Subcutaneous adipose tissue (tissue), 4 donors: ENCODE results near the gene USP19. TPM values are rescaled to one million over a fixed set of nuclear protein-coding genes. Genes with fewer than 3 reads are reported as not detected.

ENCODE experiments used
- total RNA-seq, 4 donors: library from RNA; depleted of rRNA; stranded (reverse); fragments of >200 nt; gene quantifications; one replicate each; pipeline ENCODE4 v1.1.0, GENCODE V29; 2016
- TF ChIP-seq, protein P1 (sequence below): fragments of 450-650 bp; IDR thresholded peaks from one replicate; pipeline ENCODE4 v1.5.1; 2016; ENCODE audit warnings: low read depth, mild to moderate bottlenecking, control low read depth, antibody characterized with exemption, moderate library complexity

The USP19 gene, protein sequence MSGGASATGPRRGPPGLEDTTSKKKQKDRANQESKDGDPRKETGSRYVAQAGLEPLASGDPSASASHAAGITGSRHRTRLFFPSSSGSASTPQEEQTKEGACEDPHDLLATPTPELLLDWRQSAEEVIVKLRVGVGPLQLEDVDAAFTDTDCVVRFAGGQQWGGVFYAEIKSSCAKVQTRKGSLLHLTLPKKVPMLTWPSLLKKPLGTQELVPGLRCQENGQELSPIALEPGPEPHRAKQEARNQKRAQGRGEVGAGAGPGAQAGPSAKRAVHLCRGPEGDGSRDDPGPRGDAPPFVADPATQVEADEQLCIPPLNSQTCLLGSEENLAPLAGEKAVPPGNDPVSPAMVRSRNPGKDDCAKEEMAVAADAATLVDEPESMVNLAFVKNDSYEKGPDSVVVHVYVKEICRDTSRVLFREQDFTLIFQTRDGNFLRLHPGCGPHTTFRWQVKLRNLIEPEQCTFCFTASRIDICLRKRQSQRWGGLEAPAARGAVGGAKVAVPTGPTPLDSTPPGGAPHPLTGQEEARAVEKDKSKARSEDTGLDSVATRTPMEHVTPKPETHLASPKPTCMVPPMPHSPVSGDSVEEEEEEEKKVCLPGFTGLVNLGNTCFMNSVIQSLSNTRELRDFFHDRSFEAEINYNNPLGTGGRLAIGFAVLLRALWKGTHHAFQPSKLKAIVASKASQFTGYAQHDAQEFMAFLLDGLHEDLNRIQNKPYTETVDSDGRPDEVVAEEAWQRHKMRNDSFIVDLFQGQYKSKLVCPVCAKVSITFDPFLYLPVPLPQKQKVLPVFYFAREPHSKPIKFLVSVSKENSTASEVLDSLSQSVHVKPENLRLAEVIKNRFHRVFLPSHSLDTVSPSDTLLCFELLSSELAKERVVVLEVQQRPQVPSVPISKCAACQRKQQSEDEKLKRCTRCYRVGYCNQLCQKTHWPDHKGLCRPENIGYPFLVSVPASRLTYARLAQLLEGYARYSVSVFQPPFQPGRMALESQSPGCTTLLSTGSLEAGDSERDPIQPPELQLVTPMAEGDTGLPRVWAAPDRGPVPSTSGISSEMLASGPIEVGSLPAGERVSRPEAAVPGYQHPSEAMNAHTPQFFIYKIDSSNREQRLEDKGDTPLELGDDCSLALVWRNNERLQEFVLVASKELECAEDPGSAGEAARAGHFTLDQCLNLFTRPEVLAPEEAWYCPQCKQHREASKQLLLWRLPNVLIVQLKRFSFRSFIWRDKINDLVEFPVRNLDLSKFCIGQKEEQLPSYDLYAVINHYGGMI (N-terminal part only)
- 10 to 100 TPM; 26.4 to 73.8 (median 52.3) TPM for total RNA-seq

DNA sequence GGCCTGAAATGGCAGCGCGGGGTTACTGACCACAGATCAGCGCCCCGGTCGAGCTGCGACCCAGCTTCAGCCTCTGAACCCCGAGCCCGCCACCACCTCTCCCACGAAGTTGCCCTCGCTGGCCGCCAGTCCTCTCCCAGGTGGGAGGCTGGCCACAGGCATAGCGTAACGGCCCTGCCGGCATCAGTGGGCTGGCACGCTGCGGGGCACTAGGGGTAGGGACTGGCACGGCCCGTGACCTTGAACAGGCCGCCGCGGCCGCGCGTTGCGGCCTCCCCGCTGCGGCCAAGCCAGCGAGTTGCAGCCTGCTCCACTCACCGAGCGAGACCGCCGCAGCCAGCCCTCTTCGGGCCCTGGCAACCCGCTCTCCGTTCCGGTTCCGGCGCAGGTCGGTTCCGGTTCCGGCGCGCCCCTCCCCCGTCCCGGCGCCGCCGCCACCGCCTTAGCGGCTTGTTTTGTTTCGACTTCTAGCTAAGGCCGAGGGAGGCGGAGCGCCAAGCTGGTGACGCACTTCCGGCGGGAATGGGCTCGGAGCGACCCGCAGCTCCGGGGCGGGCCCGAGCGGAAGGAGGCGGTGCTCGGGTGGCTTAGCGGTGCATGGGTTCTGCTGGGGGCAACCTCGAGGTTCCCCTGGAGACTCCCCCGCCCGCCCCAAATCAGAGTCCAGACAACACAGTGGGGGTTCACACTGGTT, at the start of gene USP19:
TSS of gene USP19 (minus strand) at position 386 of the 694 bp plus-strand sequence. CDS start 1,678 bp downstream, outside the sequence.
- TF ChIP-seq, protein P1, sequence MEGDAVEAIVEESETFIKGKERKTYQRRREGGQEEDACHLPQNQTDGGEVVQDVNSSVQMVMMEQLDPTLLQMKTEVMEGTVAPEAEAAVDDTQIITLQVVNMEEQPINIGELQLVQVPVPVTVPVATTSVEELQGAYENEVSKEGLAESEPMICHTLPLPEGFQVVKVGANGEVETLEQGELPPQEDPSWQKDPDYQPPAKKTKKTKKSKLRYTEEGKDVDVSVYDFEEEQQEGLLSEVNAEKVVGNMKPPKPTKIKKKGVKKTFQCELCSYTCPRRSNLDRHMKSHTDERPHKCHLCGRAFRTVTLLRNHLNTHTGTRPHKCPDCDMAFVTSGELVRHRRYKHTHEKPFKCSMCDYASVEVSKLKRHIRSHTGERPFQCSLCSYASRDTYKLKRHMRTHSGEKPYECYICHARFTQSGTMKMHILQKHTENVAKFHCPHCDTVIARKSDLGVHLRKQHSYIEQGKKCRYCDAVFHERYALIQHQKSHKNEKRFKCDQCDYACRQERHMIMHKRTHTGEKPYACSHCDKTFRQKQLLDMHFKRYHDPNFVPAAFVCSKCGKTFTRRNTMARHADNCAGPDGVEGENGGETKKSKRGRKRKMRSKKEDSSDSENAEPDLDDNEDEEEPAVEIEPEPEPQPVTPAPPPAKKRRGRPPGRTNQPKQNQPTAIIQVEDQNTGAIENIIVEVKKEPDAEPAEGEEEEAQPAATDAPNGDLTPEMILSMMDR: no peak

DNA sequence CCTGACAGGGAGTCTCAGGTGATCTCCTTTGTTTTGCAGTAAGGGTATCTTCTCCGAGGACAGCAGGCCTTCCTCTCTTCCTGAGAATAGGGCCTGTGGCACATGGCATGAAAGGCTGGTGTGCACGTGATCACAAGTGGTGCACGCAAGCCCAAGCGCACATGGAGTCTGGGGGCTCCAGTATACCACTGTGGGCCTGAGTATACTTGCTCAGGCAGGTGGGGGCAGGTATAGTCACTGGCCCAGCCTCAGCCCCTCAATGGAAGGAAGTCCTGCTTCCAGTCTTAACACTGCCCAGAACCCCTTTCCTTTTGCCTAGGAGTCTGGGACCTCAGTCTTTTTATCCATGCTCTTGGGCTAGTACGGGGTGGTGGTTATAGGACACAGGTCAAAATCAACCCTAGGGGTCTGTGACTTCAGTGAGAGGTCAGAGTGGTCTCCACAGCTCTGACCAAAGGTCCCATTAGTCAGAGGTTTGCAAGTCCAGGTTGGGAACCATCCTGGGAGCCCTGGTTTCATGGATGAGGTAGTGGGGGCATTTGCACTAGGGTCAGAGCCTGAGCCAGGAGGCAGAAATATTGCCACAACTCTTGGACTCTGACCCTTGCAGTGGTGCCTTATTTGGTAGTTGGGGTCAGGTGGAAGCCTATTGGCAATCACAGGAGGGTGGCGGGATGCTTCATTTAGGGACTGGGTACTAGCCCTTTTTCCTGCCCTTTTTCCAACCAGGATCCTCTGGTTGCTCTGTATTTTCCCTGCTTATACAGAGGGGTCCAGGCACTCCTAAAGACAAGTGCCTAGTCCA, 46.3 kb upstream of the USP19 start:
- TF ChIP-seq, protein P1: no peak

DNA sequence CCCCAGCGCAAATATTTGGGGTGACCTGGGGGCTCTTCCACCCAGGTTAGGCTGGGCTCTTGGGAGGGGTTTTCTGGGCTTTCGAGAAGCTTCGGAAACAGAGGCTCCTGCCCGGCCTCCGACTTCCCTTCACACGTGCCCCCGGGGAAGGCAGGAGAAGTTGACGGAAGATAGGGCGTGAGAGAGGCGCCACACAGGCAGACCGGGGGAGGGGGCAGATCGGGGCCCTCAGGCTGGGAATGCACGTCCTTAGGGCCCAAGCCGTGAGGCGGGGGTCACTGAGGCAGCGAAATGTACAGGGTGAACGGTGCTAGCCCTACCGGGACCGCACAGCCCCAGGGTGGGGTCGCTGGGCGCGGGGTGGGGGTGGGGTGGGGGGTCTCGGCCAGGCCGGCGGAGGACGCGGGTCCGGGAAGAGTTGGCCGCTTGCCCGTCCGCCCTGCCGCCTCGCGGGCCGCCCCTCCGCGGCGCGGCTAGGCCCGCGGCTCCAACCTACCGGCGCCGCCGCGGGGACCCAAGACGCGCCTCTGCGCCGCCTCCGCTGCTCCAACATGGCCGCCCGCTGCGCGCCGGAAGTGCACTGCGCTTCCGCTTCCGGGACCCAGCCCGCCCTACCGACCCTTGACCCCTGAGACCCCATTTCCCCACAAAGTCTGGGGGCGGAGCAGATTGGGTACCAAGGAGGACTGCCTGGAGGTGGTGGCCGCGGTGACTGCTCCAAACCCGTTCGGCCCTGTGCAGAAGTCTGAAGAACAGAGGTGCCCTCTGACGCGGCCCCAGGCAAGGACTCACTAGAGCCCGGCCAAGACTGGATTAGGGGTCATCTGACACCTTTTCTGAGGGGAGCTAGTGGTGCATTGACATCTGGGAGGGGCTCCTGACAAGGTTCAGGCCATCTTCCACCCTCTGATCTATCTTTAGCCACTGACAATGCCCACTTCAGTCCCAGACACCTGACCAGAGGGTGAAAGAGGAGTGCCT, 45.4 kb upstream of the USP19 start, which contains the start of gene CCDC71:
TSS of gene CCDC71 (minus strand) at position 561 of the 981 bp plus-strand sequence. CDS start 2,123 bp downstream, outside the sequence.
- TF ChIP-seq, protein P1: no peak

DNA sequence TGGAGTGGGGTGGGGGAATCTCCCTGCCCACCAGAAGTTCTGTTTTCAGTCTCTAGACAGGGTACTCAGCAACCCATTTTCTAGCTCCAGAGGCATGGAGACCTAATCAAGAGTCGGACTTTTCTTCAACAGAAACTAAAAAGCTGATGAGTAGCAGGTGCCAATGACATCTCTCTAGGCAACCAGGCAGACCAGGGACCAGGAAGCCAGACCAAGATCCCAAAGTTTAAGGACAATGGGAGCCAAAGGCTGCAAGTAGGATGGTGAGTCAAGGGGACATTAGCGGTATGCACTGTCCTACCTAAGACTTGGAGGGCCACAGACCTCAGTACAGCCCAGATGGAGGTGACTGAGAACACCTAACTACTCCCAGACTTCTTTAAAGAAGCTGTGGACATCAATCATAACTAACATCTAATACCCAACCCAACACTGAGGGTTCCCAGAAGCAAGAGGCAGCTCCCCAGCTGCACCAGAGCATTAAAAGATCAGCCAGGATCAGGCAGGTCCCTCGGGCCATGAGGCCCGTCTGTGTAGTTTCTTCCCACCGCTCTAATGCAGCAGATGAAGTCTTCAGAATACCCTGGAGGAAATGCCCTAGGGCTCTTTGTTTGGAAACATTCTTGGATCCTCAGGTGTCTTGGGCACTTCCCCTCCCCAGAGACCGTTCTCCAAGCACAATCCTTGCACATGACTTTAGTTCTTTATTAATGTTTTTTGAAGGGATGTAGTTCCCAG, 44.5 kb upstream of the USP19 start:
- TF ChIP-seq, protein P1: no peak

DNA sequence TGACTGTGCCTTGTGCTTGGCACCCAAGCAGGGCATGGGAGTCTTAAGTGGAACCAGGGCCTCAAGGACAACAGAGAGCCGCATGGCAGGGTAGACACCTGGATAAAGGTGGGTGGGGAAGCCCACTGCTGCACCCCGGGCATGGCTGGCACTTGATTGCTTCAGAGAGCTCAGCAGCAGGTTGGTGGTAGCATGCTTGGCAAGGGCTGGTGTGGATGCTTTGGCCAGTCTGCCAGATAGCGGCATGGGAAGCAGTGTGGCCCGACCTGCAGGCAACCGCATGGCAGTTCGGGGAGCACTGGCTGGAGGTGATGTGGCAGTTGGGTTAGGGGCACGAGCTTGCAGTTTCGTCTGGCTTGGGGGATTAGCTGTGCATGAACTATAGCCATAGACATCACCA, 43.0 kb upstream of the USP19 start:
- TF ChIP-seq, protein P1: no peak
